Prostate gland (tissue), 2 donors: ENCODE measurements around the gene DBN1.

Experiments used
- POLR2A ChIP-seq: fragments of 450-650 bp; IDR thresholded peaks from one replicate; pipeline ENCODE4 v1.6.1; 2016; ENCODE audit warnings: antibody characterized with exemption, mild to moderate bottlenecking
- POLR2AphosphoS5 ChIP-seq: sonication (generic); formaldehyde crosslinking; IDR thresholded peaks from one replicate; pipeline ENCODE4 v1.6.1; 2017; ENCODE audit warnings: antibody characterized with exemption
- TF ChIP-seq, protein P1 (sequence below), 4 experiments: fragments of 200-600 bp in 2 of 4; fragments of 450-650 bp in 2 of 4; sonication (generic) in 2 of 4; IDR thresholded peaks; 1 replicate in 3 of 4; 2 replicates in 1 of 4; pipeline ENCODE4 v1.5.1; 2016 to 2019; ENCODE audit warnings: antibody characterized with exemption in 4 of 4, mild to moderate bottlenecking in 2 of 4, moderate library complexity in 2 of 4

DNA sequence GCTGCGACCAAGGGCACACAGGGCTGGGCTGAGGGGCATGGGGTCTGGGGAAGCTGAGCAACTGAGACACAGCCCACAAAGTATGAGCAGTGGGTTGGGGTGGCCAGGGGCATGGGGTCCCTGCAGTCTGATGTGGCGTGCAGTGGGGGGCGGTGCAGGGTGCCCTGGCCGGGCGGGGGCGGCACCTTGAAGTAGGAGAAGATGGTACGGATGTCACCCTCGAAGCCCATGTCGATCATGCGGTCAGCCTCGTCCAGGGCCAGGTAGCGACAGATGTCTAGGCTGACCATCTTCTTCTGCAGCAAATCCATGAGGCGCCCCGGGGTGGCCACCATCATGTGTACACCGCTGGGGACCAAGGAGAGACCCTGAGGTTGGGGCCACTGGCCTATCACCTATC is 40.1 kb upstream of the DBN1 start:
- TF ChIP-seq, protein P1, sequence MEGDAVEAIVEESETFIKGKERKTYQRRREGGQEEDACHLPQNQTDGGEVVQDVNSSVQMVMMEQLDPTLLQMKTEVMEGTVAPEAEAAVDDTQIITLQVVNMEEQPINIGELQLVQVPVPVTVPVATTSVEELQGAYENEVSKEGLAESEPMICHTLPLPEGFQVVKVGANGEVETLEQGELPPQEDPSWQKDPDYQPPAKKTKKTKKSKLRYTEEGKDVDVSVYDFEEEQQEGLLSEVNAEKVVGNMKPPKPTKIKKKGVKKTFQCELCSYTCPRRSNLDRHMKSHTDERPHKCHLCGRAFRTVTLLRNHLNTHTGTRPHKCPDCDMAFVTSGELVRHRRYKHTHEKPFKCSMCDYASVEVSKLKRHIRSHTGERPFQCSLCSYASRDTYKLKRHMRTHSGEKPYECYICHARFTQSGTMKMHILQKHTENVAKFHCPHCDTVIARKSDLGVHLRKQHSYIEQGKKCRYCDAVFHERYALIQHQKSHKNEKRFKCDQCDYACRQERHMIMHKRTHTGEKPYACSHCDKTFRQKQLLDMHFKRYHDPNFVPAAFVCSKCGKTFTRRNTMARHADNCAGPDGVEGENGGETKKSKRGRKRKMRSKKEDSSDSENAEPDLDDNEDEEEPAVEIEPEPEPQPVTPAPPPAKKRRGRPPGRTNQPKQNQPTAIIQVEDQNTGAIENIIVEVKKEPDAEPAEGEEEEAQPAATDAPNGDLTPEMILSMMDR (IDR thresholded peaks at IDR 0.05): no peak
- TF ChIP-seq POLR2A: no peak
- no peak for TF ChIP-seq POLR2AphosphoS5
